Lower lobe of right lung (tissue), 2 donors: ENCODE measurements around the gene IFNA6. TPM values are rescaled to one million over a fixed set of nuclear protein-coding genes. Genes with fewer than 3 reads are reported as not detected.
A peak's percentile ranks its signal among the peaks of the same experiment; 100 is the strongest.

Experiments used
- ATAC-seq, 2 donors: fragments of 200-7000 bp; cut with Tn5 transposase; one replicate each; pipeline ENCODE4 v1.9.1; 2020 to 2022; ENCODE audit warnings: mild to moderate bottlenecking in 2 of 2, moderate library complexity in 2 of 2
- DNase-seq: peaks from one replicate; pipeline ENCODE4 v3.0.0-alpha.2; 2020
- H3K27ac ChIP-seq: fragments of 200-600 bp; one replicate; pipeline ENCODE4 v1.8.0; 2022
- H3K27me3 ChIP-seq: fragments of 200-600 bp; one replicate; pipeline ENCODE4 v1.8.0; 2022; ENCODE audit warnings: low read depth
- H3K36me3 ChIP-seq: fragments of 200-600 bp; one replicate; pipeline ENCODE4 v1.8.0; 2022; ENCODE audit warnings: mild to moderate bottlenecking
- H3K4me1 ChIP-seq: fragments of 200-600 bp; one replicate; pipeline ENCODE4 v1.8.0; 2022
- H3K4me3 ChIP-seq: fragments of 200-600 bp; one replicate; pipeline ENCODE4 v1.8.0; 2022; ENCODE audit warnings: mild to moderate bottlenecking
- H3K9me3 ChIP-seq: fragments of 200-600 bp; one replicate; pipeline ENCODE4 v1.8.0; 2022
- CTCF ChIP-seq: fragments of 200-600 bp; IDR thresholded peaks from one replicate; pipeline ENCODE4 v1.8.0; 2022; ENCODE audit warnings: antibody characterized with exemption, mild to moderate bottlenecking
- intact Hi-C: fragments of 100-400 bp; cut with DNase I; formaldehyde crosslinking; loops from one replicate; pipeline ENCODE4 v1.11.0; 2022
- total RNA-seq: library from RNA; stranded (reverse); fragmentation: NEBNext Ultra II Directional; extraction: Animal tissue kit (Norgen Biotek cat#: 25700); gene quantifications from one replicate; pipeline ENCODE4 v1.2.1, GENCODE V29; 2021
- donor health status: DM: no; HTN: yes; CAD: no; lungs with severe emphysema.

The IFNA6 gene
- total RNA-seq, 1 donor from 2014 or later, result not detected

- TF ChIP-seq CTCF, result no peak
These were observed 15.7 kb downstream of the IFNA6 start, which contains the start of gene KLHL9 for GRCh38 chr9:21334701-21335632. TSS of gene KLHL9 (minus strand) at chr9:21335404. CDS start at chr9:21334859, 545 bp downstream.

GRCh38 chr9:21333226-21333625 lies 17.5 kb downstream of the IFNA6 start:
- Histone ChIP-seq H3K27me3 (no peaks in the 10 kb centered on the region), H3K4me1 (peaks cover 67% of the 10 kb centered on the region), H3K36me3 (peaks cover 11% of the 10 kb centered on the region), H3K4me3 (peak overlapping the region; percentile 86), H3K9me3 (no peaks in the 10 kb centered on the region), H3K27ac (no peak overlapping the region)
- DNase-seq (no peak), ATAC-seq (no peak)
- intact Hi-C loops, result loop anchor here (10.0 kb wide), 1 partner anchor 472 kb away; the partner anchor contains the start of gene MTAP
- TF ChIP-seq CTCF, result no peak

More at GRCh38 chr9:21334701-21335632, 15.7 kb downstream of the IFNA6 start, which contains the start of gene KLHL9:
- peaks cover 51% of the 10 kb centered on the region for H3K4me1 ChIP-seq
- H3K36me3 ChIP-seq, result peaks cover 7% of the 10 kb centered on the region
- peak within 1 kb of the TSS; percentile 99 for H3K27ac ChIP-seq
- intact Hi-C loops, result loop anchor here (10.0 kb wide), 1 partner anchor 470 kb away; the partner anchor contains the start of gene MTAP
- peak within 1 kb of the TSS; percentile 86 for H3K4me3 ChIP-seq
- ATAC-seq (peak; percentile 99), DNase-seq (peak; percentile 96)
- H3K27me3 ChIP-seq, result no peaks in the 10 kb centered on the region
- no peaks in the 10 kb centered on the region for H3K9me3 ChIP-seq

- Histone ChIP-seq H3K4me3 (no peak overlapping the region), H3K9me3 (no peaks in the 10 kb centered on the region), H3K4me1 (peaks cover 75% of the 10 kb centered on the region), H3K36me3 (peaks cover 11% of the 10 kb centered on the region), H3K27me3 (no peaks in the 10 kb centered on the region), H3K27ac (no peak overlapping the region)
- TF ChIP-seq CTCF, result no peak
- no peak for DNase-seq
- intact Hi-C loops, result loop anchor here (10.0 kb wide), 1 partner anchor 473 kb away; the partner anchor contains the start of gene MTAP
- ATAC-seq, result no peak
These were observed 18.8 kb downstream of the IFNA6 start for GRCh38 chr9:21331676-21332402.

GRCh38 chr9:21326526-21327139 lies 24.1 kb downstream of the IFNA6 start:
- no peaks in the 10 kb centered on the region for H3K27me3 ChIP-seq
- H3K4me3 ChIP-seq, result no peak overlapping the region
- DNase-seq (no peak), ATAC-seq (peak; percentile 66 to 81)
- H3K36me3 ChIP-seq, result peaks cover 21% of the 10 kb centered on the region
- no peak overlapping the region for H3K27ac ChIP-seq
- peak; percentile 68 for TF ChIP-seq CTCF
- H3K9me3 ChIP-seq, result no peaks in the 10 kb centered on the region
- peaks cover 51% of the 10 kb centered on the region for H3K4me1 ChIP-seq
- intact Hi-C loops, result loop anchor here (10.0 kb wide), 1 partner anchor 68 kb away; no protein-coding TSS in a partner anchor

- no peak for DNase-seq
- peak; percentile 62 to 72 for ATAC-seq
- peaks cover 20% of the 10 kb centered on the region for H3K36me3 ChIP-seq
- intact Hi-C loops, result loop anchor here (10.0 kb wide), 1 partner anchor 71 kb away; no protein-coding TSS in a partner anchor
- no peak overlapping the region for H3K4me3 ChIP-seq
- no peak for TF ChIP-seq CTCF
- H3K4me1 ChIP-seq, result peaks cover 25% of the 10 kb centered on the region
- H3K27me3 ChIP-seq, result no peaks in the 10 kb centered on the region
- no peaks in the 10 kb centered on the region for H3K9me3 ChIP-seq
- H3K27ac ChIP-seq, result no peak overlapping the region
These were observed 26.6 kb downstream of the IFNA6 start for GRCh38 chr9:21324047-21324446.
